Stomach (tissue), 4 donors: ENCODE data around the gene HDAC10.

Source experiments
- POLR2A ChIP-seq, 4 donors: fragments of 450-650 bp; IDR thresholded peaks; one replicate each; pipeline ENCODE4 v1.6.1; 2016; ENCODE audit warnings: antibody characterized with exemption in 4 of 4, control low read depth in 2 of 4, mild to moderate bottlenecking in 1 of 4, moderate library complexity in 1 of 4
- TF ChIP-seq, protein P1 (sequence below), 7 experiments: fragments of 450-650 bp in 4 of 7; fragments of 200-600 bp in 3 of 7; sonication (generic) in 3 of 7; IDR thresholded peaks; one replicate each; pipeline ENCODE4 v1.5.1; 2016 to 2019; ENCODE audit warnings: antibody characterized with exemption in 7 of 7, control low read depth in 2 of 7, mild to moderate bottlenecking in 1 of 7

DNA sequence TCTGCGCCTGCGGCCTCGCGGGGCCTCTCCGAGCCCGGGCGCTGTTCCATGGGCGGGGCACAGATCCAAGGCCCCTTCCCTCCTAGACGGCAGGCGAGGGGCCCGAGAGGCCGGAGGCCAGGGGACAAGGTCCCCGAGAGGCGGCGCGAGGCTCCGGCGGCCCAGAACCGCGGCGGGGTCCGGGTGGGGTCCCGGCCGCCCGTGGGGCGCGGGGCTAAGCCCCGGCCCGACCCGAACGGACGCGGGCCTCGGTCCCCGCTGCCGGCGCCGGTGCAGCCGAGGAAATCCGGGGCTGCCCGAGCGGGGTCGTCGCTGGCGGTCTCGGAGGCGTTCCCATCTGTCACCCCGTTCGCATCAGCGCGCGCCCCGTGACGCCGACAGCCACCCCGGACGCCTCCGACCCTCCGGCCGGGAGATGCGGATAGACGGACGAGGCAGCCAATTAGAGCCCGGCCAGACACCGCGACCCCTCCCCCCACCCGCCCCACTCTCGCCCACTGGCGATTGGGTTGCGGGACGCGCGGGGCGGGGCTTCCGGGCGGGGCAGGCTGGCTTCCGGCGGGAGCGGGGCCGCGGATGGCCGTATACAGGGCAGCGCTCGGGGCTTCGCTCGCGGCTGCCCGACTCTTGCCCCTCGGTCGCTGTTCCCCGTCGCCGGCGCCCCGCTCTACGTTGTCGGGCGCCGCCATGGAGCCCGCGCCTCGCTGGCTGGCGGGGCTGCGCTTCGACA lies 50.4 kb downstream of the HDAC10 start, which contains the start of gene SELENOO:
- TF ChIP-seq, protein P1, sequence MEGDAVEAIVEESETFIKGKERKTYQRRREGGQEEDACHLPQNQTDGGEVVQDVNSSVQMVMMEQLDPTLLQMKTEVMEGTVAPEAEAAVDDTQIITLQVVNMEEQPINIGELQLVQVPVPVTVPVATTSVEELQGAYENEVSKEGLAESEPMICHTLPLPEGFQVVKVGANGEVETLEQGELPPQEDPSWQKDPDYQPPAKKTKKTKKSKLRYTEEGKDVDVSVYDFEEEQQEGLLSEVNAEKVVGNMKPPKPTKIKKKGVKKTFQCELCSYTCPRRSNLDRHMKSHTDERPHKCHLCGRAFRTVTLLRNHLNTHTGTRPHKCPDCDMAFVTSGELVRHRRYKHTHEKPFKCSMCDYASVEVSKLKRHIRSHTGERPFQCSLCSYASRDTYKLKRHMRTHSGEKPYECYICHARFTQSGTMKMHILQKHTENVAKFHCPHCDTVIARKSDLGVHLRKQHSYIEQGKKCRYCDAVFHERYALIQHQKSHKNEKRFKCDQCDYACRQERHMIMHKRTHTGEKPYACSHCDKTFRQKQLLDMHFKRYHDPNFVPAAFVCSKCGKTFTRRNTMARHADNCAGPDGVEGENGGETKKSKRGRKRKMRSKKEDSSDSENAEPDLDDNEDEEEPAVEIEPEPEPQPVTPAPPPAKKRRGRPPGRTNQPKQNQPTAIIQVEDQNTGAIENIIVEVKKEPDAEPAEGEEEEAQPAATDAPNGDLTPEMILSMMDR (IDR thresholded peaks at IDR 0.05), result no peak
- no peak for TF ChIP-seq POLR2A (IDR thresholded peaks at IDR 0.05)
